ENCODE measurements around the gene SESTD1.

- TF ChIP-seq, protein P1, sequence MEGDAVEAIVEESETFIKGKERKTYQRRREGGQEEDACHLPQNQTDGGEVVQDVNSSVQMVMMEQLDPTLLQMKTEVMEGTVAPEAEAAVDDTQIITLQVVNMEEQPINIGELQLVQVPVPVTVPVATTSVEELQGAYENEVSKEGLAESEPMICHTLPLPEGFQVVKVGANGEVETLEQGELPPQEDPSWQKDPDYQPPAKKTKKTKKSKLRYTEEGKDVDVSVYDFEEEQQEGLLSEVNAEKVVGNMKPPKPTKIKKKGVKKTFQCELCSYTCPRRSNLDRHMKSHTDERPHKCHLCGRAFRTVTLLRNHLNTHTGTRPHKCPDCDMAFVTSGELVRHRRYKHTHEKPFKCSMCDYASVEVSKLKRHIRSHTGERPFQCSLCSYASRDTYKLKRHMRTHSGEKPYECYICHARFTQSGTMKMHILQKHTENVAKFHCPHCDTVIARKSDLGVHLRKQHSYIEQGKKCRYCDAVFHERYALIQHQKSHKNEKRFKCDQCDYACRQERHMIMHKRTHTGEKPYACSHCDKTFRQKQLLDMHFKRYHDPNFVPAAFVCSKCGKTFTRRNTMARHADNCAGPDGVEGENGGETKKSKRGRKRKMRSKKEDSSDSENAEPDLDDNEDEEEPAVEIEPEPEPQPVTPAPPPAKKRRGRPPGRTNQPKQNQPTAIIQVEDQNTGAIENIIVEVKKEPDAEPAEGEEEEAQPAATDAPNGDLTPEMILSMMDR (IDR thresholded peaks at IDR 0.05): no peak
- no peak for TF ChIP-seq POLR2A (IDR thresholded peaks at IDR 0.05)
- no peak for TF ChIP-seq POLR2AphosphoS5 (IDR thresholded peaks at IDR 0.05)
These were observed 26.6 kb downstream of the SESTD1 start for GRCh38 chr2:179238027-179238426.
